GM21576 (cell line): ENCODE results near the gene MAP2.
A peak's percentile ranks its signal among the peaks of the same experiment; 100 is the strongest.

Experiments
- ATAC-seq: cut with Tn5 transposase; IDR thresholded peaks from one replicate; pipeline ENCODE4 v1.9.1; 2021; ENCODE audit warnings: mild to moderate bottlenecking, moderate library complexity; ENCODE audit not compliant: unreplicated experiment

Gene MAP2

GRCh38 chr2:209422191-209422754 is 1.6 kb upstream of the MAP2 start:
- ATAC-seq, result no peak

GRCh38 chr2:209424199-209424701 is 403 bp downstream of the MAP2 start:
- ATAC-seq, result peak; percentile 21

- no peak for ATAC-seq
Observed at GRCh38 chr2:209424781-209425470, 1.1 kb downstream of the MAP2 start.

GRCh38 chr2:209425471-209426071 is 1.7 kb downstream of the MAP2 start:
- peak; percentile 32 for ATAC-seq

GRCh38 chr2:209426432-209426831 is 2.6 kb downstream of the MAP2 start:
- no peak for ATAC-seq

- ATAC-seq, result no peak
Observed at GRCh38 chr2:209431701-209432100, 7.9 kb downstream of the MAP2 start.

GRCh38 chr2:209441541-209441940 is 17.7 kb downstream of the MAP2 start:
- no peak for ATAC-seq

GRCh38 chr2:209442939-209443338 is 19.1 kb downstream of the MAP2 start:
- no peak for ATAC-seq

GRCh38 chr2:209445485-209445884 is 21.6 kb downstream of the MAP2 start:
- ATAC-seq, result no peak

GRCh38 chr2:209451209-209451834 is 27.5 kb downstream of the MAP2 start:
- ATAC-seq, result no peak

GRCh38 chr2:209456489-209456888 is 32.6 kb downstream of the MAP2 start:
- ATAC-seq, result no peak

- no peak for ATAC-seq
Observed at GRCh38 chr2:209458008-209458979, 34.4 kb downstream of the MAP2 start.

GRCh38 chr2:209459359-209459758 is 35.5 kb downstream of the MAP2 start:
- ATAC-seq, result no peak

GRCh38 chr2:209460151-209460761 is 36.4 kb downstream of the MAP2 start:
- ATAC-seq, result no peak

- no peak for ATAC-seq
Observed at GRCh38 chr2:209463226-209463625, 39.4 kb downstream of the MAP2 start.

- ATAC-seq, result no peak
Observed at GRCh38 chr2:209463835-209464234, 40.0 kb downstream of the MAP2 start.

GRCh38 chr2:209468846-209469245 is 45.0 kb downstream of the MAP2 start:
- ATAC-seq, result no peak

- ATAC-seq, result no peak
Observed at GRCh38 chr2:209469481-209469880, 45.6 kb downstream of the MAP2 start.

GRCh38 chr2:209470466-209470865 is 46.6 kb downstream of the MAP2 start:
- ATAC-seq, result no peak

GRCh38 chr2:209471037-209471436 is 47.2 kb downstream of the MAP2 start:
- no peak for ATAC-seq
